ENCODE measurements around the gene HNRNPD. TPM values are rescaled to one million over a fixed set of nuclear protein-coding genes. Genes with fewer than 3 reads are reported as not detected.

Gene HNRNPD
- total RNA-seq, 1 donor from 2014 or later = 343 TPM

Other genes with a start within 250 kb of the HNRNPD start
- gene HNRNPDL, start 56.5 kb upstream of the HNRNPD start, total RNA-seq = 279 and 294 TPM in 2 replicates
- 36.3 and 38.0 TPM in 2 replicates for gene ENOPH1, start 56.6 kb upstream of the HNRNPD start, total RNA-seq
- gene TMEM150C, start 188.0 kb upstream of the HNRNPD start, total RNA-seq = not detected in 2 replicates